Left lung (tissue), 10 donors: ENCODE measurements around the gene ADGRG6. TPM values are rescaled to one million over a fixed set of nuclear protein-coding genes. Genes with fewer than 3 reads are reported as not detected.
A peak's percentile ranks its signal among the peaks of the same experiment; 100 is the strongest.

Source experiments
- ATAC-seq: fragments of 200-7000 bp; cut with Tn5 transposase; one replicate; pipeline ENCODE4 v1.9.1; 2020; ENCODE audit warnings: moderate library complexity
- DNase-seq, 4 donors: peaks; one replicate each; pipeline ENCODE4 v3.0.0-alpha.2; 2013 to 2020
- H3K27ac ChIP-seq, 2 donors: fragments of 200-600 bp; sonication (generic) in 1 of 2; one replicate each; pipeline versions ENCODE4 v1.5.0 to v1.8.0; 2020 to 2021
- H3K27me3 ChIP-seq, 2 donors: fragments of 200-600 bp; sonication (generic) in 1 of 2; one replicate each; pipeline versions ENCODE4 v1.5.0 to v1.8.0; 2020 to 2021
- H3K36me3 ChIP-seq, 2 donors: fragments of 200-600 bp; sonication (generic) in 1 of 2; one replicate each; pipeline versions ENCODE4 v1.5.0 to v1.8.0; 2020 to 2021
- H3K4me1 ChIP-seq, 2 donors: fragments of 200-600 bp; one replicate each; pipeline ENCODE4 v1.8.0; 2021
- H3K4me3 ChIP-seq, 2 donors: fragments of 200-600 bp; sonication (generic) in 1 of 2; one replicate each; pipeline versions ENCODE4 v1.5.0 to v1.8.0; 2020 to 2021; ENCODE audit warnings: mild to moderate bottlenecking in 1 of 2
- H3K9me3 ChIP-seq, 2 donors: fragments of 200-600 bp; sonication (generic) in 1 of 2; one replicate each; pipeline versions ENCODE4 v1.5.0 to v1.8.0; 2020 to 2021
- CTCF ChIP-seq, 2 donors: fragments of 200-600 bp; sonication (generic) in 1 of 2; IDR thresholded peaks; one replicate each; pipeline versions ENCODE4 v1.5.0 to v1.8.0; 2021; ENCODE audit warnings: antibody characterized with exemption in 2 of 2
- intact Hi-C, 2 donors: fragments of 100-400 bp; cut with DNase I; formaldehyde crosslinking; loops; one replicate each; pipeline versions ENCODE4 v1.11.2 to v1.14.2; 2022
- polyA plus RNA-seq, 6 donors: library from polyadenylated mRNA; unstranded; fragments of 120-200 nt; gene quantifications; one replicate each; pipeline ENCODE4 v1.2.1, GENCODE V29; 2013; ENCODE audit not compliant: insufficient read length in 6 of 6
- total RNA-seq, 2 donors: library from RNA; stranded (reverse); fragmentation: NEBNext Ultra II Directional; extraction: Animal tissue kit (Norgen Biotek cat#: 25700); gene quantifications; one replicate each; pipeline ENCODE4 v1.2.1, GENCODE V29; 2021
- donor health status: DM: no; HTN: yes; CAD: no.
- donor health status: DM: no; HTN: no; CAD: no.

The ADGRG6 gene
- total and polyA plus RNA-seq, 8 donors, result 34.2 to 160 (median 137) TPM

- ATAC-seq, result no peak
- Histone ChIP-seq H3K27ac (no peak overlapping the region), H3K27me3 (no peaks in the 10 kb centered on the region), H3K36me3 (no peaks in the 10 kb centered on the region), H3K9me3 (no peaks in the 10 kb centered on the region), H3K4me3 (no peak overlapping the region), H3K4me1 (no peaks in the 10 kb centered on the region)
- no peak for DNase-seq
- TF ChIP-seq CTCF (IDR thresholded peaks at IDR 0.05), result no peak
- intact Hi-C loops, result no loop called here
Measured at GRCh38 chr6:142271476-142271875, 30.3 kb upstream of the ADGRG6 start.

DNA sequence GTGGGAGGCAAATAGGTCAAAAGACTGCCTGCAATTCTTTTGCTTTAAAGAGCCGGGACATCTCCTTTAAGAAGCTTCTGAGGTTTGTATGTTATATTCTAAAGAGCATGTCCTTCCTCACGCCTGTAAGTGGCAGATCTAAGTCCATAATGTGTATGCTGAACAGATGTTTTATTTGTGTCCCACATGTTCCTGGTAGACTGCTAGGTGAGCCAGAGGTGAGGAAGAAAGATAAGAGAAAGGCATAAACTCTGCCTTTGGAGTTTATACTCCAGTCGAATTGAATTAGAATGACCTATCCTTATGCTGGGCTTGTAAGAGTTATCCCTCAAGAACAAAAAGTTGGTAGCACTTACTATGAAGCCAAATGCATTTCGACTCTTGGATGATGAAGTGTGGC, 27.2 kb upstream of the ADGRG6 start:
- DNase-seq, result no peak
- H3K27me3 ChIP-seq, result no peaks in the 10 kb centered on the region
- no peak for ATAC-seq
- no peaks in the 10 kb centered on the region for H3K36me3 ChIP-seq
- no peak overlapping the region for H3K27ac ChIP-seq
- TF ChIP-seq CTCF (IDR thresholded peaks at IDR 0.05), result no peak
- no peaks in the 10 kb centered on the region for H3K9me3 ChIP-seq
- no peaks in the 10 kb centered on the region for H3K4me1 ChIP-seq
- intact Hi-C loops, result no loop called here
- H3K4me3 ChIP-seq, result no peak overlapping the region

- H3K27me3 ChIP-seq, result no peaks in the 10 kb centered on the region
- peak in 1 of 4 donors; percentile 15 for DNase-seq
- ATAC-seq, result peak; percentile 24
- H3K4me3 ChIP-seq, result no peak overlapping the region
- no peak overlapping the region for H3K27ac ChIP-seq
- H3K4me1 ChIP-seq, result no peaks in the 10 kb centered on the region
- intact Hi-C loops, result no loop called here
- peaks cover 0 to 4% of the 10 kb centered on the region in 2 donors for H3K9me3 ChIP-seq
- no peaks in the 10 kb centered on the region for H3K36me3 ChIP-seq
- no peak for TF ChIP-seq CTCF (IDR thresholded peaks at IDR 0.05)
Measured at GRCh38 chr6:142275236-142276006, 26.4 kb upstream of the ADGRG6 start.

- ATAC-seq (no peak), DNase-seq (no peak)
- Histone ChIP-seq H3K36me3 (no peaks in the 10 kb centered on the region), H3K4me3 (no peak overlapping the region), H3K4me1 (no peaks in the 10 kb centered on the region), H3K27ac (no peak overlapping the region), H3K9me3 (peaks cover 0 to 9% of the 10 kb centered on the region in 2 donors), H3K27me3 (no peaks in the 10 kb centered on the region)
- intact Hi-C loops, result no loop called here
- no peak for TF ChIP-seq CTCF (IDR thresholded peaks at IDR 0.05)
Measured at GRCh38 chr6:142276256-142276655, 25.6 kb upstream of the ADGRG6 start.

- DNase-seq, result no peak
- Histone ChIP-seq H3K36me3 (no peaks in the 10 kb centered on the region), H3K27me3 (no peaks in the 10 kb centered on the region), H3K4me1 (no peaks in the 10 kb centered on the region), H3K9me3 (peaks cover 0 to 9% of the 10 kb centered on the region in 2 donors), H3K27ac (no peak overlapping the region), H3K4me3 (no peak overlapping the region)
- intact Hi-C loops, result no loop called here
- peak; percentile 25 for ATAC-seq
- TF ChIP-seq CTCF (IDR thresholded peaks at IDR 0.05), result no peak
Measured at GRCh38 chr6:142279350-142280180, 22.2 kb upstream of the ADGRG6 start.
